ENCODE results near the gene HSD17B13.

GRCh38 chr4:87326460-87326859 is 3.8 kb upstream of the HSD17B13 start:
- TF ChIP-seq EP300 (IDR thresholded peaks at IDR 0.05) (no peak), CTCF (IDR thresholded peaks at IDR 0.05) (no peak), POLR2A (IDR thresholded peaks at IDR 0.05) (no peak)

Measured in tibial nerve (tissue), 4 donors.